ENCODE results near the gene VSIR.

VSIR gene

GRCh38 chr10:71736570-71736952, 36.8 kb downstream of the VSIR start:
- H3K4me3 ChIP-seq (replicated peaks; ENCODE audit: low read depth, low read length): no peak overlapping the region; the same call in 1 of the 2 replicates

GRCh38 chr10:71735709-71736569, 37.4 kb downstream of the VSIR start:
- no peak for DNase-seq (ENCODE audit: extremely low read depth, low read depth)
- H3K4me3 ChIP-seq (replicated peaks; ENCODE audit: low read depth, low read length): no peak overlapping the region
- TF ChIP-seq, protein P1, sequence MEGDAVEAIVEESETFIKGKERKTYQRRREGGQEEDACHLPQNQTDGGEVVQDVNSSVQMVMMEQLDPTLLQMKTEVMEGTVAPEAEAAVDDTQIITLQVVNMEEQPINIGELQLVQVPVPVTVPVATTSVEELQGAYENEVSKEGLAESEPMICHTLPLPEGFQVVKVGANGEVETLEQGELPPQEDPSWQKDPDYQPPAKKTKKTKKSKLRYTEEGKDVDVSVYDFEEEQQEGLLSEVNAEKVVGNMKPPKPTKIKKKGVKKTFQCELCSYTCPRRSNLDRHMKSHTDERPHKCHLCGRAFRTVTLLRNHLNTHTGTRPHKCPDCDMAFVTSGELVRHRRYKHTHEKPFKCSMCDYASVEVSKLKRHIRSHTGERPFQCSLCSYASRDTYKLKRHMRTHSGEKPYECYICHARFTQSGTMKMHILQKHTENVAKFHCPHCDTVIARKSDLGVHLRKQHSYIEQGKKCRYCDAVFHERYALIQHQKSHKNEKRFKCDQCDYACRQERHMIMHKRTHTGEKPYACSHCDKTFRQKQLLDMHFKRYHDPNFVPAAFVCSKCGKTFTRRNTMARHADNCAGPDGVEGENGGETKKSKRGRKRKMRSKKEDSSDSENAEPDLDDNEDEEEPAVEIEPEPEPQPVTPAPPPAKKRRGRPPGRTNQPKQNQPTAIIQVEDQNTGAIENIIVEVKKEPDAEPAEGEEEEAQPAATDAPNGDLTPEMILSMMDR (IDR thresholded peaks at IDR 0.05; ENCODE audit: low read depth, low read length, missing control alignments): no peak

More at GRCh38 chr10:71736570-71736952, 36.8 kb downstream of the VSIR start:
- TF ChIP-seq, protein P1 (IDR thresholded peaks at IDR 0.05; ENCODE audit: low read depth, low read length, missing control alignments): no peak
- DNase-seq (ENCODE audit: extremely low read depth, low read depth): no peak

DNA sequence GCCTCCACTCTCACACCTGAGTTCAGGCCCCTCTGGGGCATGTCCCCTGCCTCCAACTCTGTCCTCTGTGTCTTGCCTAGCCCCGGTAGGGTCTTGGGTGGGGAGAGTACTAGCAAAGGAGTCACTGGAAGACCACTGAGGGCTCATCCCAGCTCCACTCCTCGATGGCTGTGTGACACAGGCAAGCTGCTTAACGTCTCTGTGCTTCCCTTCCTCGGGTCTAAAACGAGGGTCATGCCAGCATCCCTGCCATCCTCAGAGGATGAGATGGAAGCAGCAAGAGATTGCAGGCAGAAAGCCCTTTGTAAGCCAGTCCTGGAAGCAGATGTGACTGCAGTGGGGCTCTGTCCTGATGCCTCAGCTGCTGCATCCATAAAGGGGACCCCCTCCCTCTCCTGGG, 38.5 kb downstream of the VSIR start:
- TF ChIP-seq, protein P1 (IDR thresholded peaks at IDR 0.05; ENCODE audit: low read depth, low read length, missing control alignments): no peak
- no peak for DNase-seq (ENCODE audit: extremely low read depth, low read depth)

GRCh38 chr10:71731791-71732190, 41.5 kb downstream of the VSIR start:
- DNase-seq (ENCODE audit: extremely low read depth, low read depth): no peak
- no peak overlapping the region for H3K4me3 ChIP-seq (replicated peaks; ENCODE audit: low read depth, low read length)
- TF ChIP-seq, protein P1 (IDR thresholded peaks at IDR 0.05; ENCODE audit: low read depth, low read length, missing control alignments): no peak

More for the DNA sequence above, 38.5 kb downstream of the VSIR start:
- no peak overlapping the region for H3K4me3 ChIP-seq (replicated peaks; ENCODE audit: low read depth, low read length)

GRCh38 chr10:71729161-71729636, 44.1 kb downstream of the VSIR start:
- TF ChIP-seq, protein P1 (IDR thresholded peaks at IDR 0.05; ENCODE audit: low read depth, low read length, missing control alignments): no peak
- no peak overlapping the region for H3K4me3 ChIP-seq (replicated peaks; ENCODE audit: low read depth, low read length)
- DNase-seq (ENCODE audit: extremely low read depth, low read depth): no peak

- no peak overlapping the region for H3K4me3 ChIP-seq (replicated peaks; ENCODE audit: low read depth, low read length)
These were observed 45.3 kb downstream of the VSIR start for GRCh38 chr10:71727738-71728737.

More at GRCh38 chr10:71727738-71728737, 45.3 kb downstream of the VSIR start:
- peak; percentile 62 for DNase-seq (ENCODE audit: extremely low read depth, low read depth)
- TF ChIP-seq, protein P1 (IDR thresholded peaks at IDR 0.05; ENCODE audit: low read depth, low read length, missing control alignments): no peak
